Measurements from ENCODE around the gene NLRP12.

The NLRP12 gene

DNA sequence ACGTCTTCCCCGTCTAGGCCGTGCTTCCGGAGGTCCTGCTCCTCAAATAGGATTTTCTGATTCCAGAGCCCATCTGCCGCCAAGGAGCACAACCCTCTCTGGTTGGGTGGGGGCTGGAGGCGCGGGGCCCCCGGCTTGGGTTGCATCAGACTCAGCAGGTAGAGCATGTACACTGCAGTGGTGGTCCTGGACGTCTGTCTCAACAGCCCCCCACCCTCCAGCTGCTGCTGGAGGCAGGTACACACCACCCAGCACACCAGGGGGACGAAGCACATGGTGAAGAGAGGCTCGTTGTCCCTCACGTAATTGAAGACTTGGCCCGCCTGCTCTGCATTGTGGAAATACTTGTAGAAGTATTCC lies 13.9 kb downstream of the NLRP12 start:
- Histone ChIP-seq H3K9me3 (no peaks in the 10 kb centered on the region), H3K4me3 (no peak overlapping the region), H3K36me3 (no peaks in the 10 kb centered on the region), H3K4me1 (no peaks in the 10 kb centered on the region), H3K27me3 (no peaks in the 10 kb centered on the region), H3K27ac (no peak overlapping the region)
- DNase-seq, result no peak
- intact Hi-C loops (cut with DNase I; ENCODE audit: low total_unique reads), result no loop called here
- no peak for TF ChIP-seq CTCF (IDR thresholded peaks at IDR 0.05)

DNA sequence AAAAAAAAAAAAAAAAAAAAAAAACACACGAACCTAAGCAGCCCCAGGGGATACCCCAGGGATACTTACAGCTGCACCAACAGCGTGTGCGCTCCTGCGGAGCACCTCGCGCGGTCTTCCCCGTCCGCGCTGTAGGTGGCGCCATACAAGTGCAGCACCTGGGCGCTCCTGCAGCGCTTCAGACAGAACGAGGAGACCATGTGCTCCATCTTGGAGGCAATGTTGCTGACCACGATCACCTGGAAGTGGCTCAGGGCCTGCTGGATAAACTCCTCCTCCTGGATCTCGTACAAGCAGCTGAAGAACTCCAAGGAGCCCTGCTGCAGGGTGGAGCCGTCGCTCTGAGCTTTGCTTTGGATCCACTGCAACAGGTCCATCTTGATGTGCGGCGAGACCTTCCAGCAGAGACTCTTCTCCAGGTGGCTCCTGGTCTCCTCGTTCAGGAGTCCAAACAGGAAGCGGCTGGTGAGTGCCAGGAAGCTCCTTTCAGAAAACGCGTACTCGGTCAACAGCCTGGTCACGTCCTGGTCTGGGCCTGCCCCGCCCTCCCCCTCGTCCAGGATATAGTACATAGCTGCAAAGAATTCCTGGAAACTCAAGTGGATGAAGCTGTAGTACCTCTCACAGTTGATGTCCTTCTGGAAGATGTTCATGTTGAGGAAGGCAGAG lies 14.5 kb downstream of the NLRP12 start:
- intact Hi-C loops (cut with DNase I; ENCODE audit: low total_unique reads), result no loop called here
- H3K36me3 ChIP-seq, result no peaks in the 10 kb centered on the region
- no peak overlapping the region for H3K27ac ChIP-seq
- no peaks in the 10 kb centered on the region for H3K4me1 ChIP-seq
- H3K27me3 ChIP-seq, result no peaks in the 10 kb centered on the region
- H3K9me3 ChIP-seq, result no peaks in the 10 kb centered on the region
- no peak for TF ChIP-seq CTCF (IDR thresholded peaks at IDR 0.05)
- H3K4me3 ChIP-seq, result no peak overlapping the region
- DNase-seq, result no peak

- TF ChIP-seq CTCF (IDR thresholded peaks at IDR 0.05), result no peak
- H3K4me1 ChIP-seq, result no peaks in the 10 kb centered on the region
- no peak overlapping the region for H3K27ac ChIP-seq
- H3K9me3 ChIP-seq, result no peaks in the 10 kb centered on the region
- intact Hi-C loops (cut with DNase I; ENCODE audit: low total_unique reads), result no loop called here
- no peaks in the 10 kb centered on the region for H3K36me3 ChIP-seq
- no peak overlapping the region for H3K4me3 ChIP-seq
- no peaks in the 10 kb centered on the region for H3K27me3 ChIP-seq
- no peak for DNase-seq
These were observed 15.4 kb downstream of the NLRP12 start for GRCh38 chr19:53808710-53809125.

DNA sequence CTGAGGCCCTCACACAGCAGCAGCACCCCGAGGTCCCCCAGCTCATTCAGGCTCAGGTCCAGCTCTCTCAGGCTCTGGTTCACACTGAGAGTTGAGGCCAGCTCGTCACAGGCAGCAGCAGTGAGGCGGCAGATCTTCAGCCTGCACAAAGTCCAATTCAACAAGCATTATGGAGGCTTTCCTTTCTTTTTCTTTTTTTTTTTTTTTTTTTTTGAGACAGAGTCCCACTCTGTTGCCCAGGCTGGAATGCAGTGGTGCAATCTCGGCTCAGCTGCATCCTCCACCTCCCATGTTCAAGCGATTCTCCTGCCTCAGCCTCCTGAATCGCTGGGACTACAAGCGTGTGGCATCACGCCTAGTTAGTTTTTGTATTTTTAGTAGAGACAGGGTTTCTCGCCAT lies 22.9 kb downstream of the NLRP12 start:
- Histone ChIP-seq H3K4me1 (no peaks in the 10 kb centered on the region), H3K27me3 (peaks cover 0 to 3% of the 10 kb centered on the region in 2 donors), H3K4me3 (no peak overlapping the region), H3K9me3 (no peaks in the 10 kb centered on the region), H3K27ac (no peak overlapping the region), H3K36me3 (no peaks in the 10 kb centered on the region)
- intact Hi-C loops (cut with DNase I; ENCODE audit: low total_unique reads), result no loop called here
- no peak for DNase-seq
- TF ChIP-seq CTCF (IDR thresholded peaks at IDR 0.05), result no peak

DNA sequence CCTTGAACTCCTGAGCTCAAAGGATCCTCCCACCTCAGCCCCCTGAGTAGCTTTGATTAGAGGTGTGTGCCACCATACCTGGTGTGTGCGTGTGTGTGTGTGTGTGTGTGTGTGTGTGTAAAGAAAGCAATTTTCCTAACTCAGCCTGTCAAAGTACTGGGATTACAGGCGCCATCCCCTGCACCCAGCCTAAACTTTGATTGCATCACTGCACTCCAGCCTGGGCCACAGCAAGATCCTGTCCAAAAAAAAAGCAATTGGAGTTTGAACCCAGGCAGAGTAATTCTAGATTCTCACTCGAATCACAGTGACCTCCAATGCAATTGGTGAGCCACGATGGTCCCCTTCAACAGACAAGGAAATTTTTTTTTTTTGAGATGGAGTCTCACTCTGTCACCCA lies 29.1 kb downstream of the NLRP12 start:
- Histone ChIP-seq H3K9me3 (no peaks in the 10 kb centered on the region), H3K4me1 (no peaks in the 10 kb centered on the region), H3K27ac (no peak overlapping the region), H3K27me3 (peaks cover 0 to 3% of the 10 kb centered on the region in 2 donors), H3K36me3 (no peaks in the 10 kb centered on the region), H3K4me3 (no peak overlapping the region)
- no peak for TF ChIP-seq CTCF (IDR thresholded peaks at IDR 0.05)
- intact Hi-C loops (cut with DNase I; ENCODE audit: low total_unique reads), result no loop called here
- no peak for DNase-seq

All from tibial artery (tissue), 4 donors.